Right lobe of liver (tissue), 4 donors: ENCODE results near the gene PLAC1.

Experiments used
- POLR2A ChIP-seq: fragments of 450-650 bp; IDR thresholded peaks from one replicate; pipeline ENCODE4 v1.6.1; 2017; ENCODE audit warnings: antibody characterized with exemption, mild to moderate bottlenecking
- TF ChIP-seq, protein P1 (sequence below), 4 donors: fragments of 200-600 bp in 3 of 4; fragments of 450-650 bp in 1 of 4; IDR thresholded peaks; one replicate each; pipeline versions ENCODE4 v1.5.1 to v1.8.0; 2016 to 2022; ENCODE audit warnings: antibody characterized with exemption in 4 of 4, mild to moderate bottlenecking in 2 of 4
- donor health status: DM: no; HTN: no; CAD: no.
- donor health status: DM: no; HTN: no; CAD: no.
- donor health status: DM: no; HTN: yes; CAD: no.

DNA sequence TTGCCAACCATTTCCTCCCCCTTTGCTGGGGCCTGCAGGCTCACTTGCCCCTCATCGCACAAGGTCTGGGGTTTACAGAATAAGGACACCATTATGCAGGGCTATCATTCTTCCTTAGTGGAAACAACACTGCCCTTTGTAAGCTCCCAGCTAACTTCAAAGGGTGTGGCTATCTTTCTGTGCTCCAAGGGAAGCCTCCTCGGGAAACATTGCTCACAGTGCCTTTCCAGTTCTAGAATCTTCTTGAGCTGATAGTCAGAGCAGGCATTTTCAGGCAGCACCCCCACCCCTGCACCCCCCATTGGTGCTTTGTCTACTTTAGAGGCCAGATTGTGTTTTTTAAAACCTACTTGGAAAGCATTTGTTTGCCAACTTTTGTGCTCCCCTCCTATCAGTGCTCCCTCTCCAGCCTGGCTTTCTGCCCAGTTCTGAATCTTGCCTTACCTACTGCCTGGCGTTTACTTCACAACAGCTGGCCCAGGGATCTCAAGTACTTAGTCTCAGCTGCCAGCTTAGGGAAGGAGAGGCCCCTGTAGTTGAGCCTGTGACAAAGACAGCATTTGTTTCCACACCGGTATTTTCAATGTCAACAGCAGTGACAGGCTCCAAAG lies 53.5 kb downstream of the PLAC1 start:
- TF ChIP-seq POLR2A = no peak
- TF ChIP-seq, protein P1, sequence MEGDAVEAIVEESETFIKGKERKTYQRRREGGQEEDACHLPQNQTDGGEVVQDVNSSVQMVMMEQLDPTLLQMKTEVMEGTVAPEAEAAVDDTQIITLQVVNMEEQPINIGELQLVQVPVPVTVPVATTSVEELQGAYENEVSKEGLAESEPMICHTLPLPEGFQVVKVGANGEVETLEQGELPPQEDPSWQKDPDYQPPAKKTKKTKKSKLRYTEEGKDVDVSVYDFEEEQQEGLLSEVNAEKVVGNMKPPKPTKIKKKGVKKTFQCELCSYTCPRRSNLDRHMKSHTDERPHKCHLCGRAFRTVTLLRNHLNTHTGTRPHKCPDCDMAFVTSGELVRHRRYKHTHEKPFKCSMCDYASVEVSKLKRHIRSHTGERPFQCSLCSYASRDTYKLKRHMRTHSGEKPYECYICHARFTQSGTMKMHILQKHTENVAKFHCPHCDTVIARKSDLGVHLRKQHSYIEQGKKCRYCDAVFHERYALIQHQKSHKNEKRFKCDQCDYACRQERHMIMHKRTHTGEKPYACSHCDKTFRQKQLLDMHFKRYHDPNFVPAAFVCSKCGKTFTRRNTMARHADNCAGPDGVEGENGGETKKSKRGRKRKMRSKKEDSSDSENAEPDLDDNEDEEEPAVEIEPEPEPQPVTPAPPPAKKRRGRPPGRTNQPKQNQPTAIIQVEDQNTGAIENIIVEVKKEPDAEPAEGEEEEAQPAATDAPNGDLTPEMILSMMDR (IDR thresholded peaks at IDR 0.05) = no peak
